NCI-H446 treated with DMSO at 0.1 percent for 48 hours (cell line): ENCODE data around the gene TAS2R60.
"Not testable (repeated sequence)": the region's sequence is repeated elsewhere in the genome, so short reads cannot be mapped to it uniquely, and the experiment has no call there.

ENCODE experiments used
- DNase-seq: peaks from one replicate; lab custom pipeline; 2025; lab: John Stamatoyannopoulos, UW

Gene TAS2R60

GRCh38 chr7:143479055-143479766 lies 36.0 kb downstream of the TAS2R60 start:
- DNase-seq: no peak

- DNase-seq: no peak
These were observed 37.2 kb downstream of the TAS2R60 start for GRCh38 chr7:143480501-143480900.

GRCh38 chr7:143484119-143484518 lies 40.9 kb downstream of the TAS2R60 start:
- DNase-seq: no peak

- DNase-seq: no peak
These were observed 41.8 kb downstream of the TAS2R60 start for GRCh38 chr7:143485094-143485493.

- no peak for DNase-seq
These were observed 42.2 kb downstream of the TAS2R60 start for GRCh38 chr7:143485500-143485899.

- not testable (repeated sequence) for DNase-seq
These were observed 43.0 kb downstream of the TAS2R60 start for GRCh38 chr7:143486266-143486665.

GRCh38 chr7:143487061-143487460 lies 43.8 kb downstream of the TAS2R60 start:
- no peak for DNase-seq

GRCh38 chr7:143487566-143487965 lies 44.3 kb downstream of the TAS2R60 start:
- DNase-seq: no peak

GRCh38 chr7:143490717-143491306 lies 47.6 kb downstream of the TAS2R60 start:
- DNase-seq: no peak

GRCh38 chr7:143492043-143492471 lies 48.8 kb downstream of the TAS2R60 start:
- DNase-seq: no peak

- no peak for DNase-seq
These were observed 49.8 kb downstream of the TAS2R60 start for GRCh38 chr7:143492799-143493739.

GRCh38 chr7:143493751-143494150 lies 50.5 kb downstream of the TAS2R60 start:
- DNase-seq: no peak
